ENCODE results near the gene ZNF324. TPM values are rescaled to one million over a fixed set of nuclear protein-coding genes. Genes with fewer than 3 reads are reported as not detected.

Gene ZNF324
- total RNA-seq: 11.4 and 13.7 TPM in 2 replicates

GRCh38 chr19:58466760-58467589, at the start of gene ZNF324:
Gene ZNF324, plus strand, starts transcription at chr19:58467080. Its CDS starts 2,106 bp downstream, at chr19:58469186.

GRCh38 chr19:58439576-58440554, 27.0 kb upstream of the ZNF324 start, which contains the start of gene ZNF132:
Gene ZNF132, minus strand, starts transcription at chr19:58440153. Its CDS starts 332 bp downstream, at chr19:58439821.

GRCh38 chr19:58451358-58452101, 15.3 kb upstream of the ZNF324 start, which contains the start of gene ZNF324B:
Gene ZNF324B, plus strand, starts transcription at chr19:58451622. Its CDS starts 2,080 bp downstream, at chr19:58453702.

GRCh38 chr19:58475714-58476497, 9.0 kb downstream of the ZNF324 start, which contains the start of gene ZNF446:
Gene ZNF446, plus strand, starts transcription at chr19:58476352. Its CDS starts 867 bp downstream, at chr19:58477219.

GRCh38 chr19:58511353-58512208, 44.7 kb downstream of the ZNF324 start, which contains the start of gene SLC27A5:
Gene SLC27A5, minus strand, starts transcription at chr19:58511992. Its CDS starts 37 bp downstream, at chr19:58511955.

GRCh38 chr19:58519355-58520256, 52.7 kb downstream of the ZNF324 start, which contains the start of gene ZBTB45:
Gene ZBTB45, minus strand, starts transcription at chr19:58519810. Its CDS starts 2,137 bp downstream, at chr19:58517673.

Other genes with a start within 250 kb of the ZNF324 start
- gene ZNF544, start 238.2 kb upstream of the ZNF324 start, total RNA-seq: 58.1 and 95.7 TPM in 2 replicates
- gene ZNF8, start 188.1 kb upstream of the ZNF324 start, total RNA-seq: 3.3 and 3.6 TPM in 2 replicates
- 21.4 and 31.2 TPM in 2 replicates for gene ERVK3-1, start 161.7 kb upstream of the ZNF324 start, total RNA-seq
- 2.1 and 2.3 TPM in 2 replicates for gene ZSCAN22, start 140.1 kb upstream of the ZNF324 start, total RNA-seq
- gene A1BG, start 113.6 kb upstream of the ZNF324 start, total RNA-seq: 3.6 and 6.2 TPM in 2 replicates
- gene ZNF497, start 104.3 kb upstream of the ZNF324 start, total RNA-seq: 0.65 and 1.4 TPM in 2 replicates
- 1.2 and 2.9 TPM in 2 replicates for gene ZNF837, start 86.0 kb upstream of the ZNF324 start, total RNA-seq
- gene RPS5, start 79.8 kb upstream of the ZNF324 start, total RNA-seq: 1,884 and 2,690 TPM in 2 replicates
- not detected in 2 replicates for gene RNF225, start 71.4 kb upstream of the ZNF324 start, total RNA-seq
- 10.8 and 15.3 TPM in 2 replicates for gene ZNF584, start 58.4 kb upstream of the ZNF324 start, total RNA-seq
- gene ZNF132, start 26.9 kb upstream of the ZNF324 start, total RNA-seq: 5.5 and 7.8 TPM in 2 replicates
- gene ZNF324B, start 15.5 kb upstream of the ZNF324 start, total RNA-seq: 6.8 and 9.4 TPM in 2 replicates
- gene ZNF446, start 9.3 kb downstream of the ZNF324 start, total RNA-seq: 4.3 and 4.9 TPM in 2 replicates
- 5.3 and 5.5 TPM in 2 replicates for gene SLC27A5, start 44.9 kb downstream of the ZNF324 start, total RNA-seq
- 5.2 and 5.9 TPM in 2 replicates for gene ZBTB45, start 52.7 kb downstream of the ZNF324 start, total RNA-seq
- gene TRIM28, start 77.0 kb downstream of the ZNF324 start, total RNA-seq: 286 and 350 TPM in 2 replicates
- 98.6 and 119 TPM in 2 replicates for gene CHMP2A, start 88.0 kb downstream of the ZNF324 start, total RNA-seq
- gene UBE2M, start 91.5 kb downstream of the ZNF324 start, total RNA-seq: 95.1 and 95.5 TPM in 2 replicates
- 7.9 and 9.4 TPM in 2 replicates for gene MZF1, start 106.3 kb downstream of the ZNF324 start, total RNA-seq